T-helper 2 cell treated with Interferon-gamma antibody and Interleukin-4, amounts not matched to agents 100 ng/mL and 5 ng/mL, for 36 hours (primary cell): ENCODE results near the gene POLD2. TPM values are rescaled to one million over a fixed set of nuclear protein-coding genes. Genes with fewer than 3 reads are reported as not detected.

Experiments
- intact Hi-C: fragments of 100-400 bp; cut with micrococcal nuclease; formaldehyde crosslinking; loops from one replicate; pipeline ENCODE4 v1.15.1; 2023
- total RNA-seq: library from RNA; stranded (reverse); gene quantifications from 2 replicates; pipeline ENCODE4 v1.2.3, GENCODE V29; 2022

The POLD2 gene
- total RNA-seq, 1 donor from 2014 or later = 142 TPM

- intact Hi-C loops = no loop called here
Measured at GRCh38 chr7:44152971-44153947, 29.9 kb upstream of the POLD2 start.

GRCh38 chr7:44151956-44152355 lies 28.6 kb upstream of the POLD2 start:
- intact Hi-C loops = no loop called here

- intact Hi-C loops = no loop called here
Measured at GRCh38 chr7:44150966-44151941, 27.9 kb upstream of the POLD2 start.

- intact Hi-C loops = no loop called here
Measured at GRCh38 chr7:44150466-44150832, 27.1 kb upstream of the POLD2 start.

GRCh38 chr7:44149571-44150465 lies 26.5 kb upstream of the POLD2 start:
- intact Hi-C loops = no loop called here

- intact Hi-C loops = no loop called here
Measured at GRCh38 chr7:44148961-44149536, 25.7 kb upstream of the POLD2 start.

GRCh38 chr7:44148166-44148565 lies 24.8 kb upstream of the POLD2 start:
- intact Hi-C loops = no loop called here

GRCh38 chr7:44147026-44147991 lies 24.0 kb upstream of the POLD2 start:
- intact Hi-C loops = no loop called here

- intact Hi-C loops = loop anchor here (1.0 kb wide), 2 partner anchors 23 to 64 kb away; partner anchors contain the start of genes POLD2 and POLM
Measured at GRCh38 chr7:44145969-44146911, 22.9 kb upstream of the POLD2 start.

GRCh38 chr7:44145479-44145968 lies 22.2 kb upstream of the POLD2 start:
- intact Hi-C loops = no loop called here

- intact Hi-C loops = no loop called here
Measured at GRCh38 chr7:44144968-44145478, 21.7 kb upstream of the POLD2 start.

- intact Hi-C loops = no loop called here
Measured at GRCh38 chr7:44144426-44144967, 21.1 kb upstream of the POLD2 start.

- intact Hi-C loops = no loop called here
Measured at GRCh38 chr7:44143646-44144250, 20.4 kb upstream of the POLD2 start.

- intact Hi-C loops = no loop called here
Measured at GRCh38 chr7:44142028-44142427, 18.7 kb upstream of the POLD2 start.

- intact Hi-C loops = no loop called here
Measured at GRCh38 chr7:44141221-44141850, 18.0 kb upstream of the POLD2 start, which contains the start of gene MYL7. Gene MYL7, minus strand, starts transcription at chr7:44141332. Its CDS starts 27 bp downstream, at chr7:44141305.

GRCh38 chr7:44140341-44140740 lies 17.0 kb upstream of the POLD2 start:
- intact Hi-C loops = no loop called here
